Body of pancreas (tissue), 4 donors: Measurements from ENCODE around the gene PACRG. TPM values are rescaled to one million over a fixed set of nuclear protein-coding genes. Genes with fewer than 3 reads are reported as not detected.

Experiments used
- ATAC-seq: fragments of 150-250 bp; one replicate; pipeline ENCODE4 v1.9.1; 2016
- DNase-seq, 4 donors: peaks; one replicate each; pipeline ENCODE4 v3.0.0-alpha.2; 2019
- H3K27ac ChIP-seq, 4 donors: fragments of 200-600 bp; sonication (generic); 1 replicate in 3 of 4; 2 replicates in 1 of 4; pipeline versions ENCODE4 v1.5.1 to v1.6.1; 2016 to 2019; ENCODE audit warnings: mild to moderate bottlenecking in 1 of 4, mixed read lengths in 1 of 4, moderate library complexity in 1 of 4
- H3K27me3 ChIP-seq, 2 donors: fragments of 200-600 bp; sonication (generic); one replicate each; pipeline ENCODE4 v1.6.0; 2016; ENCODE audit warnings: mild to moderate bottlenecking in 1 of 2
- H3K36me3 ChIP-seq, 2 donors: fragments of 200-600 bp; sonication (generic); replicated peaks in 1 of 2; 2 replicates each; pipeline ENCODE4 v1.5.1; 2016; ENCODE audit warnings: low read depth in 2 of 2; ENCODE audit not compliant: insufficient read depth in 1 of 2
- H3K4me1 ChIP-seq: fragments of 200-600 bp; sonication (generic); one replicate; pipeline ENCODE4 v1.6.0; 2016
- H3K4me3 ChIP-seq, 2 donors: fragments of 200-600 bp; sonication (generic); 1 replicate in 1 of 2; 2 replicates in 1 of 2; pipeline ENCODE4 v1.5.1; 2016 to 2019
- H3K9me3 ChIP-seq, 3 donors: fragments of 200-600 bp; sonication (generic); 1 replicate in 2 of 3; 2 replicates in 1 of 3; pipeline ENCODE4 v1.5.1; 2016
- POLR2A ChIP-seq, 3 donors: fragments of 450-650 bp; IDR thresholded peaks; one replicate each; pipeline ENCODE4 v1.6.1; 2016; ENCODE audit warnings: antibody characterized with exemption in 3 of 3, mild to moderate bottlenecking in 2 of 3
- WGBS, 2 donors: methylation state at CpG; one replicate each; pipeline ENCODE4 v1.1.5; 2017; 5-methylcytosine and 5-hydroxymethylcytosine counted together
- intact Hi-C: fragments of 100-400 bp; cut with DNase I; formaldehyde crosslinking; loops from one replicate; pipeline ENCODE4 v1.15.1; 2023
- total RNA-seq, 2 donors: library from RNA; depleted of rRNA; stranded (reverse); fragments of >200 nt; gene quantifications; one replicate each; pipeline ENCODE4 v1.1.0, GENCODE V29; 2016
- TF ChIP-seq, protein P1 (sequence below), 7 experiments: fragments of 450-650 bp in 4 of 7; fragments of 200-600 bp in 3 of 7; sonication (generic) in 3 of 7; IDR thresholded peaks; one replicate each; pipeline ENCODE4 v1.5.1; 2016 to 2019; ENCODE audit warnings: antibody characterized with exemption in 7 of 7

PACRG gene
- total RNA-seq, 2 donors from 2014 or later: 7.8 to 10.9 TPM

DNA sequence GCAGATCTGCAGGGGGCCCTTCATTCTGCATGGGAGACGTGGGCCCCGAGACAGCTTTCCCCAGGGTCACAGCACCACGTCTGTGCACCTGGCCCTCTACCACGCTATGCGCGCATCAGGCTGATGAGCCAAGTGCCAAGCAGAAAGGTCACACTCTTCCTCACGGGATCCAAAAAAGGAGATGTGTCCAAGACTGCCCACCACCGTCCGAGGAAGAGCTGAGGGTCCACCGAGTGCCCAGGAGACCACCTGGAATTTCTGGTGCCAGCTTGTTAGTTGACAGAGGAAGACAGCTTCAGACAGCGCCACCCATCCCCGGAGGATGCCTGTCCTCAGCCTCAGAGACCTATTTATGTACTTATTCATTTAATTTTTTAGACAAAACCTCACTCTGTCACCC is 609.2 kb downstream of the PACRG start:
- DNase-seq (no peak), ATAC-seq (no peak)
- Histone ChIP-seq H3K4me1 (no peaks in the 10 kb centered on the region), H3K36me3 (no peaks in the 10 kb centered on the region), H3K27ac (no peak overlapping the region), H3K27me3 (no peaks in the 10 kb centered on the region), H3K9me3 (no peaks in the 10 kb centered on the region), H3K4me3 (no peak overlapping the region)
- TF ChIP-seq, protein P1, sequence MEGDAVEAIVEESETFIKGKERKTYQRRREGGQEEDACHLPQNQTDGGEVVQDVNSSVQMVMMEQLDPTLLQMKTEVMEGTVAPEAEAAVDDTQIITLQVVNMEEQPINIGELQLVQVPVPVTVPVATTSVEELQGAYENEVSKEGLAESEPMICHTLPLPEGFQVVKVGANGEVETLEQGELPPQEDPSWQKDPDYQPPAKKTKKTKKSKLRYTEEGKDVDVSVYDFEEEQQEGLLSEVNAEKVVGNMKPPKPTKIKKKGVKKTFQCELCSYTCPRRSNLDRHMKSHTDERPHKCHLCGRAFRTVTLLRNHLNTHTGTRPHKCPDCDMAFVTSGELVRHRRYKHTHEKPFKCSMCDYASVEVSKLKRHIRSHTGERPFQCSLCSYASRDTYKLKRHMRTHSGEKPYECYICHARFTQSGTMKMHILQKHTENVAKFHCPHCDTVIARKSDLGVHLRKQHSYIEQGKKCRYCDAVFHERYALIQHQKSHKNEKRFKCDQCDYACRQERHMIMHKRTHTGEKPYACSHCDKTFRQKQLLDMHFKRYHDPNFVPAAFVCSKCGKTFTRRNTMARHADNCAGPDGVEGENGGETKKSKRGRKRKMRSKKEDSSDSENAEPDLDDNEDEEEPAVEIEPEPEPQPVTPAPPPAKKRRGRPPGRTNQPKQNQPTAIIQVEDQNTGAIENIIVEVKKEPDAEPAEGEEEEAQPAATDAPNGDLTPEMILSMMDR (IDR thresholded peaks at IDR 0.05): no peak
- TF ChIP-seq POLR2A (IDR thresholded peaks at IDR 0.05): no peak
- intact Hi-C loops: no loop called here
- WGBS, 2 donors: 90 to 94% methylated on average over 5 to 12 of the region's 12 CpGs

DNA sequence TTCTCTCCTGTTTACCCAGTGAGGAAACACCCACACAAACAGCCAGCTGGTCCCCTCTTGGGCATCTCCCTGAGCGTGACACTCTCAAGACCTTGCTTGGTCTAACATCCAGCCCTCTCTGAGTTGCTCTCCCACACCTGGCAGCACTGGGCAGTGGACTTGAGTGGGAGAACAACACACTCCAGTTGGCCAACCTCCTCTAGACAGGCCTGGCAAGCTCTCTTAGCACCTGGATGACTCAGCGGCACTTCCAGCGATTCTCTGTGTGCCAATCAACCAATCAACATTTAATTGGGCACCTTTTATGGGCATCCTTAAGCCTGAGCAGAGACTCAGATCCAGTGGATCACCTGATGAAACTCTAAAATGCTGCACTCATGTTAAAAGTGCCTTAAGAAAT is 610.2 kb downstream of the PACRG start:
- Histone ChIP-seq H3K4me1 (no peaks in the 10 kb centered on the region), H3K36me3 (no peaks in the 10 kb centered on the region), H3K27ac (no peak overlapping the region), H3K9me3 (no peaks in the 10 kb centered on the region), H3K4me3 (no peak overlapping the region), H3K27me3 (no peaks in the 10 kb centered on the region)
- ATAC-seq: no peak
- DNase-seq: no peak
- WGBS, 2 donors: 82 to 89% methylated on average over 3 of the region's 3 CpGs
- no peak for TF ChIP-seq POLR2A (IDR thresholded peaks at IDR 0.05)
- TF ChIP-seq, protein P1 (IDR thresholded peaks at IDR 0.05): no peak
- intact Hi-C loops: no loop called here

DNA sequence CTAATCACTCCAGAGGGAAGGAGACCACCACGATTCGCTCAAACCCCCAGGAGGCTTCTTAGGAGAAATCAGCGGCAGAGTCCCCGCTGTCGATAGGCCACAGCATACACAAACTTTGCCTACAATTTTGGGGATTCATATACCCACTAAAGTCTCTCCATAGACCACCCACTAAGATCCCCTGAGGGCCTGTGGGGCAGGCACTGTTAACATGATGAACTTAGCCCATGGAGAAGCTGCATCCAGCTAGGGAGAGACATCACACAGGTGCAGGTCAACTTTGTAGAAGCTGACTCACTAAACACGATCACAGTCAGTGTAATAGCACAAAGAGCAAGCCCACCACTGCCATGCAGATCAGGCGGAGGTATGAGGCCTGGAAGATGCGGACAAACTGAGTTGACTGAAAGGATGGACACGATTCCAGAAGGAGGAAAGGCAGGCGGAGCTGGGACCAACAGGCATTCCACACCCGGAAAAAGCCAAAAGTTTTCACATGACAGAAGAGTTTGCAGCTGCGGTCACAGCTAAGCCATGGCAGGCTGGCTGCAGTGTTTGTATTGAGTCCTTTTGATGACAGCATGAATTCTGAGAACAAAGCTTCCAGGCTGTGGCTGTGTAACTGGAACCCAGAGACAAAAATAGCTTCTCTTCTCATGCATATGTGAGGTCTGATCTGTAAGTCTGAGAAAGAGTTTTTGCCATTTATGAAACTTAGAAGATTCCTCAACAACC is 611.1 kb downstream of the PACRG start:
- intact Hi-C loops: no loop called here
- Histone ChIP-seq H3K4me1 (no peaks in the 10 kb centered on the region), H3K27ac (no peak overlapping the region), H3K36me3 (no peaks in the 10 kb centered on the region), H3K4me3 (no peak overlapping the region), H3K27me3 (no peaks in the 10 kb centered on the region), H3K9me3 (no peaks in the 10 kb centered on the region)
- TF ChIP-seq, protein P1 (IDR thresholded peaks at IDR 0.05): no peak
- TF ChIP-seq POLR2A (IDR thresholded peaks at IDR 0.05): no peak
- ATAC-seq: no peak
- 79 to 80% methylated on average over 12 of the region's 12 CpGs for WGBS, 2 donors
- DNase-seq: no peak

DNA sequence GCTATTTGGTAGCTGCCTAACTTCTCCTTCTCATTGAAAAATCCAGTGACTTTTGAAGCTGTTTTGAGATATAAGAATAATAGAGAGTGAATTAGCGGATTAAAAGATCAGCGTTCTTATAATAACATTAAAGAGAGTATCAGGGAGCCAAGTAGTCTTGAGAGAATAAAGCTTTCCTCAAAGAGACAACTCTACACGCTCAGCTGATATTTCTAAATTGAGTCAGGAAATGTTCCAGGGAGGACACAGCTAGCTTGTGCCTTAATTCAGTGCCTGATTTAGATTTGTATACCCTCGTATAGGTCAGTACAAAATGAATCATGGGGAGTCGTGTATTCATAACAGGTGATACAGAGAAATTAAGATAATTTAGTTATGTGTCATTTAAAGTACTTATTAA is 611.7 kb downstream of the PACRG start:
- 70 to 73% methylated on average over 5 of the region's 5 CpGs for WGBS, 2 donors

More for the DNA sequence above, 611.7 kb downstream of the PACRG start:
- TF ChIP-seq, protein P1 (IDR thresholded peaks at IDR 0.05): no peak
- no peak for TF ChIP-seq POLR2A (IDR thresholded peaks at IDR 0.05)
- no peak for ATAC-seq
- no peaks in the 10 kb centered on the region for H3K4me1 ChIP-seq
- no peak overlapping the region for H3K4me3 ChIP-seq
- H3K27ac ChIP-seq: no peak overlapping the region
- no peaks in the 10 kb centered on the region for H3K36me3 ChIP-seq
- no peaks in the 10 kb centered on the region for H3K27me3 ChIP-seq
- intact Hi-C loops: no loop called here
- H3K9me3 ChIP-seq: no peaks in the 10 kb centered on the region
- no peak for DNase-seq
